HepG2 (cell line): ENCODE data around the gene GDE1. TPM values are rescaled to one million over a fixed set of nuclear protein-coding genes. Genes with fewer than 3 reads are reported as not detected.
A peak's percentile ranks its signal among the peaks of the same experiment; 100 is the strongest.

Experiments used
- ATAC-seq: fragments of 200-7000 bp; cut with Tn5 transposase; 3 replicates; pipeline ENCODE4 v1.9.1; 2020; ENCODE audit warnings: mild to moderate bottlenecking, moderate library complexity
- BruUV-seq: library from RNA; stranded (reverse); fragments of 400-500 nt; replicated peaks from 2 replicates; lab custom pipeline; 2021; lab: Mats Ljungman, UMichigan
- CTCF ChIA-PET: fragments of 300-600 bp; formaldehyde crosslinking; extraction: SDS; loops from one replicate; lab custom pipeline; 2021; ENCODE audit warnings: low total read pairs, inconsistent platforms, low intra/inter-chr PET ratio; lab: Yijun Ruan, JAX
- POLR2A ChIA-PET: fragments of 350-600 bp; sonication (Branson Sonifier 250); formaldehyde crosslinking; loops from one replicate; lab custom pipeline; 2020; ENCODE audit warnings: antibody characterized with exemption, inconsistent platforms; lab: Yijun Ruan, JAX
- DNase-seq: peaks from one replicate; pipeline ENCODE4 v3.0.0-alpha.2; 2015; ENCODE audit warnings: low spot score
- FAIRE-seq: peaks from 3 replicates; lab custom pipeline; 2011; peaks lifted over from hg19 to GRCh38; lab: Jason Lieb, UNC
- H2AFZ ChIP-seq: one replicate; pipeline ENCODE4 v1.6.1; 2011; ENCODE audit warnings: low read length, inconsistent platforms
- H3K27ac ChIP-seq: fragments of 300-600 bp; 3 replicates; pipeline ENCODE4 v1.8.0; 2011; ENCODE audit warnings: mixed run types, mild to moderate bottlenecking, mixed read lengths, low read length, inconsistent platforms; ENCODE audit not compliant: insufficient read depth; ENCODE audit errors: extremely low read length
- H3K27me3 ChIP-seq, 2 experiments: fragments of 200-600 bp in 1 of 2; 2 replicates in 1 of 2; 3 replicates in 1 of 2; pipeline versions ENCODE4 v1.6.0 to v1.8.0; 2011; ENCODE audit warnings: low read length in 2 of 2, mild to moderate bottlenecking in 2 of 2, moderate library complexity in 2 of 2, inconsistent platforms in 1 of 2; ENCODE audit not compliant: insufficient read depth in 2 of 2, control insufficient read depth in 1 of 2
- H3K36me3 ChIP-seq, 2 experiments: fragments of 200-600 bp in 1 of 2; replicated peaks in 1 of 2; 2 replicates in 1 of 2; 3 replicates in 1 of 2; pipeline versions ENCODE4 v1.5.1 to v1.8.0; 2011; ENCODE audit warnings: low read length in 2 of 2, inconsistent platforms in 1 of 2; ENCODE audit not compliant: insufficient read depth in 2 of 2, control insufficient read depth in 1 of 2
- H3K4me1 ChIP-seq: 2 replicates; pipeline ENCODE4 v1.5.1; 2012; ENCODE audit warnings: low read length, inconsistent platforms; ENCODE audit not compliant: insufficient read depth
- H3K4me2 ChIP-seq: 2 replicates; pipeline ENCODE4 v1.6.0; 2011; ENCODE audit warnings: low read depth, low read length, inconsistent platforms
- H3K4me3 ChIP-seq, 3 experiments: fragments of 200-600 bp in 1 of 3; sonication (generic), shearing (Covaris generic) in 1 of 3; replicated peaks in 1 of 3; 2 replicates each; pipeline ENCODE4 v1.5.1; 2011 to 2016; ENCODE audit warnings: low read length in 3 of 3, inconsistent platforms in 2 of 3, low read depth in 2 of 3, mild to moderate bottlenecking in 2 of 3, control low read depth in 1 of 3, mixed read lengths in 1 of 3; ENCODE audit not compliant: insufficient read depth in 1 of 3
- H3K79me2 ChIP-seq: one replicate; pipeline ENCODE4 v1.6.1; 2011; ENCODE audit warnings: low read length, inconsistent platforms; ENCODE audit not compliant: insufficient read depth
- H3K9ac ChIP-seq: 2 replicates; pipeline ENCODE4 v1.6.0; 2011; ENCODE audit warnings: mild to moderate bottlenecking, low read depth, low read length, inconsistent platforms; ENCODE audit not compliant: insufficient read depth
- H3K9me3 ChIP-seq: 2 replicates; pipeline ENCODE4 v1.5.1; 2012; ENCODE audit warnings: mild to moderate bottlenecking, low read length
- H4K20me1 ChIP-seq: 2 replicates; pipeline ENCODE4 v1.6.0; 2011; ENCODE audit warnings: inconsistent platforms, mild to moderate bottlenecking, low read length, moderate library complexity; ENCODE audit not compliant: insufficient read depth
- BCL6 ChIP-seq: IDR thresholded peaks from 2 replicates; pipeline ENCODE4 v1.6.1; 2016; ENCODE audit warnings: missing genetic modification reagents, missing compliant biosample characterization
- DMTF1 ChIP-seq: sonication (generic); formaldehyde crosslinking; IDR thresholded peaks from 2 replicates; pipeline ENCODE4 v1.4.0; 2020; ENCODE audit warnings: mild to moderate bottlenecking, missing genetic modification reagents
- ISL2 ChIP-seq: sonication (generic); formaldehyde crosslinking; IDR thresholded peaks from 2 replicates; pipeline ENCODE4 v1.5.0; 2020; ENCODE audit warnings: missing genetic modification reagents
- JUN ChIP-seq: sonication (generic); formaldehyde crosslinking; IDR thresholded peaks from 2 replicates; pipeline ENCODE4 v1.4.0; 2020; ENCODE audit warnings: mild to moderate bottlenecking, missing genetic modification reagents
- MAFK ChIP-seq, 2 experiments: IDR thresholded peaks in 1 of 2; conservative IDR thresholded peaks in 1 of 2; 2 replicates each; pipeline ENCODE4 v1.6.1; 2011; ENCODE audit warnings: improper control_type of control experiment in 2 of 2, low read length in 2 of 2
- PAWR ChIP-seq: sonication (generic); formaldehyde crosslinking; IDR thresholded peaks from 2 replicates; pipeline ENCODE4 v1.4.0; 2020; ENCODE audit warnings: missing genetic modification reagents, mild to moderate bottlenecking, borderline replicate concordance
- ZBTB8A ChIP-seq: sonication (generic); formaldehyde crosslinking; IDR thresholded peaks from 2 replicates; pipeline ENCODE4 v1.4.0; 2020; ENCODE audit warnings: mild to moderate bottlenecking, low read depth, missing genetic modification reagents, borderline replicate concordance
- ZEB1 ChIP-seq: IDR thresholded peaks from 2 replicates; pipeline ENCODE4 v1.6.1; 2012; ENCODE audit warnings: mild to moderate bottlenecking, low read depth, inconsistent platforms; ENCODE audit not compliant: insufficient replicate concordance
- ZNF343 ChIP-seq: sonication (generic); formaldehyde crosslinking; IDR thresholded peaks from 2 replicates; pipeline ENCODE4 v1.4.0; 2020; ENCODE audit warnings: mild to moderate bottlenecking, missing genetic modification reagents
- ZNF430 ChIP-seq: sonication (generic); formaldehyde crosslinking; IDR thresholded peaks from 2 replicates; pipeline ENCODE4 v1.9.0; 2021; ENCODE audit warnings: mild to moderate bottlenecking, missing genetic modification reagents
- ZNF547 ChIP-seq: sonication (generic); formaldehyde crosslinking; IDR thresholded peaks from 2 replicates; pipeline ENCODE4 v1.5.1; 2020; ENCODE audit warnings: mild to moderate bottlenecking, missing genetic modification reagents
- ZNF564 ChIP-seq: sonication (generic); formaldehyde crosslinking; IDR thresholded peaks from 2 replicates; pipeline ENCODE4 v1.8.1; 2023; ENCODE audit warnings: mild to moderate bottlenecking, missing genetic modification reagents
- ZNF7 ChIP-seq: IDR thresholded peaks from 2 replicates; pipeline ENCODE4 v1.6.1; 2016; ENCODE audit warnings: missing biosample characterization, missing genetic modification reagents
- ZNF776 ChIP-seq: sonication (generic); formaldehyde crosslinking; IDR thresholded peaks from 2 replicates; pipeline ENCODE4 v1.4.0; 2020; ENCODE audit warnings: mild to moderate bottlenecking, missing genetic modification reagents
- ZSCAN22 ChIP-seq: sonication (generic); formaldehyde crosslinking; IDR thresholded peaks from 2 replicates; pipeline ENCODE4 v1.4.0; 2020; ENCODE audit warnings: mild to moderate bottlenecking, missing genetic modification reagents
- ZSCAN29 ChIP-seq: sonication (generic); formaldehyde crosslinking; conservative IDR thresholded peaks from 2 replicates; pipeline ENCODE4 v1.4.0; 2020; ENCODE audit warnings: mild to moderate bottlenecking, missing genetic modification reagents
- WGBS: methylation state at CpG from one replicate; pipeline ENCODE4 v1.1.6; 2017; ENCODE audit warnings: low lambda C conversion rate; 5-methylcytosine and 5-hydroxymethylcytosine counted together
- in situ Hi-C: cut with HindIII; loops from 2 replicates; pipeline ENCODE4 v1.10.0; 2017; ENCODE audit warnings: low pct_unique_long_range_greater_than_20kb; ENCODE audit not compliant: extremely low pct_ligation_motif_present
- intact Hi-C: fragments of 100-400 bp; cut with micrococcal nuclease; formaldehyde crosslinking; loops from one replicate; pipeline ENCODE4 v1.10.0; 2022; ENCODE audit not compliant: unreplicated experiment
- polyA plus RNA-seq, 8 experiments: library from polyadenylated mRNA; depleted of rRNA in 3 of 8; stranded (reverse) in 7 of 8; unstranded in 1 of 8; fragments of >200 nt; fragmentation: Illumina TruSeq in 4 of 8; extraction: Trizol in 4 of 8; gene quantifications; 2 replicates each; pipeline versions ENCODE4 v1.2.1 to v1.2.3, GENCODE V29; 2011 to 2016; ENCODE audit warnings: low read depth in 4 of 8, missing spikeins in 1 of 8, mixed read lengths in 1 of 8; ENCODE audit not compliant: insufficient read depth in 1 of 8
- total RNA-seq, 5 experiments: library from RNA; depleted of rRNA; stranded (reverse); fragments of >200 nt; fragmentation: Illumina TruSeq; extraction: Trizol; gene quantifications; 2 replicates each; pipeline ENCODE4 v1.2.3, GENCODE V29; 2016; ENCODE audit warnings: low read depth in 1 of 5

The GDE1 gene
- total and polyA plus RNA-seq, 2 of the 13 experiments (the other 11 are each of a cell fraction or from before 2014, with no cell fraction given) = 35.9 to 59.0 TPM

- Histone ChIP-seq H3K27me3 (no peaks in the 10 kb centered on the region; a peak in 1 of 5 replicates), H3K27ac (peak overlapping the region; percentile 3), H3K4me1 (peaks cover 65% of the 10 kb centered on the region), H3K79me2 (peaks cover 51% of the 10 kb centered on the region), H3K9me3 (no peaks in the 10 kb centered on the region), H4K20me1 (no peaks in the 10 kb centered on the region), H3K4me3 (peak overlapping the region; percentile 94 to 100 (median 95)), H3K4me2 (peak overlapping the region; percentile 90), H3K36me3 (peaks cover 1% of the 10 kb centered on the region in 2 experiments; a peak in 1 of 5 replicates), H3K9ac (peak overlapping the region; percentile 49; the same call in 1 of the 2 replicates), H2AFZ (peak overlapping the region; percentile 62)
- BruUV-seq = no TSS peak
- ChIA-PET CTCF (no interaction called here), POLR2A (no interaction called here)
- 2% methylated on average over 5 of the region's 5 CpGs for WGBS
- in situ Hi-C loops (no loop called here), intact Hi-C loops (loop anchor here (2.0 to 10.0 kb wide), 2 partner anchors 32 to 728 kb away; partner anchors contain the start of genes RPS15A and VPS35L)
- FAIRE-seq (no peak), ATAC-seq (no peak), DNase-seq (no peak)
- TF ChIP-seq ZEB1 = peak; percentile 3
- TF ChIP-seq ISL2 (CRISPR knock-in tag) = no peak
- TF ChIP-seq PAWR (CRISPR knock-in tag) = peak; percentile 20; the same call in 1 of the 2 replicates
- TF ChIP-seq ZNF547 (CRISPR knock-in tag) = no peak
- 0 out of 2 replicates have a peak, but pooled peaks have one; percentile 30 for TF ChIP-seq ZBTB8A
- TF ChIP-seq MAFK (conservative IDR thresholded peaks at IDR 0.05 in 1 of 2, IDR thresholded peaks at IDR 0.05 in 1 of 2; ENCODE audit: low read length in 2 of 2) = no peak
- TF ChIP-seq ZNF564 (CRISPR knock-in tag) = 0 out of 2 replicates have a peak, but pooled peaks have one; percentile 16
- 0 out of 2 replicates have a peak, but pooled peaks have one; percentile 1 for TF ChIP-seq ZNF430 (CRISPR knock-in tag)
- TF ChIP-seq DMTF1 (CRISPR knock-in tag) = peak; percentile 44; the same call in 1 of the 2 replicates
- TF ChIP-seq JUN (CRISPR knock-in tag) = 0 out of 2 replicates have a peak, but pooled peaks have one; percentile 32
- TF ChIP-seq ZNF7 = peak; percentile 82
- 0 out of 2 replicates have a peak, but pooled peaks have one; percentile 32 for TF ChIP-seq ZSCAN29 (CRISPR knock-in tag)
- 0 out of 2 replicates have a peak, but pooled peaks have one; percentile 5 for TF ChIP-seq ZNF343 (CRISPR knock-in tag)
- 0 out of 2 replicates have a peak, but pooled peaks have one; percentile 0 for TF ChIP-seq ZNF776 (CRISPR knock-in tag)
- TF ChIP-seq BCL6 (CRISPR knock-in tag) = no peak
- TF ChIP-seq ZSCAN22 (CRISPR knock-in tag) = 0 out of 2 replicates have a peak, but pooled peaks have one; percentile 23
These were observed 467 bp upstream of the GDE1 start for GRCh38 chr16:19522397-19522732.
